Activated CD4-positive, CD25-positive, alpha-beta regulatory T cell treated with anti-CD3 and anti-CD28 coated beads, Interleukin-2, amount 50 U/mL, for 72 hours (primary cell): Measurements from ENCODE around the gene DSC2.
"Not testable (repeated sequence)": the region's sequence is repeated elsewhere in the genome, so short reads cannot be mapped to it uniquely, and the experiment has no call there.

Experiments
- DNase-seq: peaks from one replicate; pipeline ENCODE4 v3.0.0; 2021

The DSC2 gene

DNA sequence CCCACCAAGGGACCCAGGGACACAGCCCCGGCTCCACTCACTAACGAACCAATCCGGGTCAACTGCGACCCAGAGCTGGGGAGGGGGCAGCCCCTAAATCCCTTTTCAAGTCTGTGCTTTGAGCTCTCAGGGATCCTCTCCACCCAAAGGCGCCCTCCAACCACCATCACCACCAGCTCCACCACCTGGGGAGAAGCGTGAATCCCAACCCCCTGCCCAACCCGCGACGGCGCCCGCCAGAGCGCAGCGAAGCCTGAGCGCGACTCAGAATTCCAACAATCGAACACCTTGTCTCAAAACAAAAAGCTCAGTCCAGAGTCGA is 60.2 kb downstream of the DSC2 start:
- DNase-seq: no peak

DNA sequence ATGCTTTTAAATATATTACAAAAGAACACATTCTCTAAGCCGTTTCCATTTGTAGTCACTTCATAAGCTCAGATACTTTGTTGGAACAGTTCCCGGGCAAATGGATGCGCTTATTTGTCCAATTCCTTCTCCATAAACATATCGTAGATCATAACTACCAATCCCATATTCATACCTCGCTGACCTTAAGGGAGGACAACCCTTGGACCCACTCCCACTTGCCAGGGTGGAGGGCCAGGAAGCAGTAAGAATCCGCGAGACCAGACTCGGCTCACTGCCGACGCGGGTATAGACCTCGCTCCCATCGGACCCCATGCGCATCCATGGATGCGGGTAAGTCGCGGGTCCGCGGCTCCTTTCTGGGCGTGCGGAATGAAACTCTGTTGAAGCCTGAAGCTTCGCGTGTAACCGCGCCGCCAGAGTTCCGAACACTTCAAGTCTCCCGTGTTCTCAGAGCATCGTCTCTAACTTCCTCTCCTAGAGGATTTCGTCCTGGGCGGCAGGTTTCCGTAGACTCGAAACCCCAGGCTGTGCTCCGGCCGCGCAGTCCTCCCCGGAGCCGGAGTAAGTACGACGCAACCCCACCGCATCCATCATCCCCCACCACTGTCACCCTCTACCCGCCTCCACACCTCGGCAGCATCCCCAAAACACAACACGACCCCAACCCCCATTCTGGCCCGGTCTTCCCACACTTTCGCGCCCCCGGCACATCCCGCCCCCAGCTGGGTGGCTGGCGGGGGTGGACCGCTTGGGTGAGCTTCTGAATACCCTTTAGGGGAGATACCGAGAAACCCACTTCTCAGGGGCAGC is 60.7 kb downstream of the DSC2 start:
- DNase-seq: no peak

DNA sequence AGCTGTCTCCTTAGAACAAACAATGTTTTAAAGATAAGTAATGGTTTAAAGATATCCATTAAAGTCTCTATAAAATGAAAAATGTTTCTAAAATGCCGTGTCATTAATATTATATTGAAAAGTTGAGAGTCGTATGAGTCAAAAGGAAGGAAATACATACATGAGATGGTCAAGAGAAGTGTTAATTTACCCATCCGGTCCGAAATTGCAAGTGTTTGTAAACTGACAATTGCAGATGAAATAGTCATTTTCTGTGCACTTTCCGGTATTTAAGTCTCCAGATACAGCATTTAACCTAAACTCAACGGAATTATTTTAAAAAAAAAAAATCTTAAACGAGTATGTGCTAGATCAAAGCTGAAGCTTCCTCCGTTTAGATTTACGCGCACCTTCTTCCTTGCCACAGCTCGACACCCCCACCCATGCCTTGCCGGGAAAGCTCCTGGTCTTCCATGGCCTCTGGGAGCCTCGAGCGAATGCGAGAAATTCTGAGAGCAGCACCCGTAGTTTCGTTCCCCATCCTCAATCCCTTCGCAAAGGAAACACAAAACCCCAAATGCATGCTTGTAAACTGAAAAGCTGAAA is 61.4 kb downstream of the DSC2 start:
- no peak for DNase-seq

DNA sequence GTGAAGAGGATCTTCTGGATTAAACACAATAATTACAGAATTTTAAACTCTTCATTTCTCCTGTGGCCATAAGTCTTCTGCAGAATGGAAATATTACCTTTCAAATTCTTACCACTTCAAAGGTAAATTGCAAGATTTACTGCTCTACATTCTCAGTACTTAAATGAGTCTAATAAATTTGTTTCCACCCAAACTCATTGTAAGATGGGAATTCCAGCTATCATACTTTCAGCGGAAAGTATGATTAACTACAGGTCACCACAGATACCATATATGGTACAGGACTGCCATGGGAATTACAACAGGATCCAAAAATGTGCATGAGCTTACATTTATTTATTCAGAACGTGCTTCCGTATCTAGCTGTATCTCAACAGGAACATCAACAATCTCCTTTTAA is 62.8 kb downstream of the DSC2 start:
- no peak for DNase-seq

DNA sequence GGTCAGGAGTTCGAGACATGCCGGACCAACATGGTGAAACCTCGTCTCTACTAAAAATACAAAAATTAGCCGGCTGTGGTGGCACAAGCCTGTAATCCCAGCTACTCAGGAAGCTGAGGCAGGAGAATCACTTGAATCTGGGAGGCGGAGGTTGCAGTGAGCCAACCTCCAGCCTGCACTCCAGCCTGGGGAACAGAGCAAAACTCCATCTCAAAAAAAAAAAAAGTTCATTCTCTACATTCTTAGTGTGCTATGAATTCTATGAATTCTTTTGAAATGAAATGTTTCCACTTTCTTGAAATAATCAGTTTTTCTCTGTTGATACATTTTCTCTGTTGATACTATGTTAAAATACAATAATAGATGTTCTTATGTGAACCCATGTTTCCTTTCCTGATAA is 64.5 kb downstream of the DSC2 start:
- DNase-seq: not testable (repeated sequence)

DNA sequence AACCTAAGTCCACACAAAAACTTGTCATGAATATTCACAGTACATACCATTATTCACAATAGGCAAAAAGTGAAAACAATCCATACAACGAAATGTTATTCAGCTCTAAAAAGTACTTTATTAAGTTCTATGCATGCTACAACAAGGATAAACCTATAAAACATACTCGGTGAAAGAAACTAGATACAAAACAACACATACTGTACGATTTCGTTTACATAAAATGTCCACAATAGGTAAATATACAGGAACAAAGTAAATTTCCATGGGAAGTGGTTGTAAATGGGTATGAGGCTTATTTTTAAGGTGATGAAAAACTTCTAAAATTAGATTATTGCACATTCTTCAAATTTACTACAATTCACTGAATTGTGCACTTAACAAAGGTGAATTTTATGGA is 67.7 kb downstream of the DSC2 start:
- DNase-seq: no peak

DNA sequence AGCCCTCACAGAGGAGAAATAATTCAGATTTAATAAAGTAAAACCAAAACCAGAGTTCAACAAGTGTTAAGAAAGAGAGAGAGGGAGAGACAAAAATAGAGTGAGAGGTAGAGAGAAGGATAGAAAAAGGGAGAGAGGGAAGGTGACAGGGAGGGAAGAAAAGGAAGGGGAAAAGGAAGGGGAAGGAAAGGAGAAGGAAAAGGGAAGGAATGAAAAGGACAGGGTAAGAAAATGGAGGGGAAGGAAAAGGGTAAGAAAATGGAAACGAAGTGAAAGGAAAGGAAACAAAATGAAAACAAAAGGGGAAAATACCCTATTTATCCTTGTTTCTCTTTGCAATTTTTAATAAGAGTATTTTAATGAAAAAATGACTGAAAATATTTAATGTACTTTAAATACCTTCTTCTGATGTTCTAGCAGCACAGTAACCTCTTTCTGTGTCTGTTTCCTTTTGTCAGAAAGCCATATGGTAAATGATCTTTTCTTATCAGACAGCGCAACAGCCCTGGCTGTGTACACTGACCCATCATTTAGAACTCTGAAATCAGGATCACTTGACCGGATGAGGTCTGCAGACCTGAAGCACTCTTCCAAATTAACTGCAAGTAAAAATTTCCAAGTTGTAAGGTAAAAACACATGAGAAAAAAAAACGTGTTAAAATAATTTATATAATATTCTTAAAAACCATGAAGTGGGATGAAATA is 71.5 kb downstream of the DSC2 start:
- no peak for DNase-seq

DNA sequence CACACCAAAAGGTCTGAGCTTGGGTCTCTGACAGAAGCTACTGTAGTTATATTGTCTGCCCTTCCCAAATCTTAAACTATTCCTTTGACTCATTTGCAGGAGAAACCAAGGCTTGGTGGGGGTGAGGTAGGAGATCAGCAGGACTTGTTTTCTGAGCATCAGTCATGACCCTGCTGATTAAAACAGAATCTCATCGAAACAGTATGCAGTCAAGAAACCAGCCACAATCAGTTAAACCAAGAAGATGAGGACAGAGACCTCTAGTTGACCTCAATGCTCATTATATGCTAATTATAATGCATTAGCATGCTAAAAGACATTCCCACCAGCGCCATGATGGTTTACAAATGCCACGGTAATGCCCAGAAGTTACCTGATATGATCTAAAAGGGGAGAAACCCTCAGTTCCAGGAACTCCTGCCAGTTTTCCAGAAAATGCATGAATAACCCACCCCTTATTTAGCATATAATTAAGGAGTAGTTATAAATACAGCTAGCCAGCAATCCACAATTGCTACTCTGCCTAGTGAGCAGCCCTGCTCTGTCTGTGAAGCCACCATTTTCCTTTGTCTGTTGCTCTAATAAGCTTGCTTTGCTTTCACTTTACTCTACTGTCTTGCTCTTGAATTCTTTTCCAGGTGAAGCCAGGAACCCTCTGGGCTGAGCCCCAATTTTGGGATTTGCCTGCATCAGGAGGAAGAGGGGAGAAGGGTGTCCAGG is 86.3 kb downstream of the DSC2 start:
- no peak for DNase-seq

DNA sequence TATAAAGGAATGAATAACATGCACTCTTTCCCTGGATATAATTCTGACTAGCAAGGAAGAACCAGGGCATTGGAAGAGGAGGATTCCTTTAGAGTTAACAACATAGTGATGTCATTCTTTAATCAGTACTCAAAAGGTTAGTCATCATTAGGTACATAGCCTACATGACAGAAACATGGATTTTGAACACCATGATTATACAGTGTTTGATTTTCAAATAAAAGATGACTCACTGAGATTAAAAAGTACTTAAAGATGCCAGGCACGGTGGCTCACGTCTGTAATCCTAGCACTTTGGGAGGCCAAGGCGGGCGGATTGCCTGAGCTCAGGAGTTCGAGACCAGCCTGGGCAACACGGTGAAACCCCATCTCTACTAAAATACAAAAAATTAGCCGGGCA is 90.8 kb downstream of the DSC2 start:
- not testable (repeated sequence) for DNase-seq

DNA sequence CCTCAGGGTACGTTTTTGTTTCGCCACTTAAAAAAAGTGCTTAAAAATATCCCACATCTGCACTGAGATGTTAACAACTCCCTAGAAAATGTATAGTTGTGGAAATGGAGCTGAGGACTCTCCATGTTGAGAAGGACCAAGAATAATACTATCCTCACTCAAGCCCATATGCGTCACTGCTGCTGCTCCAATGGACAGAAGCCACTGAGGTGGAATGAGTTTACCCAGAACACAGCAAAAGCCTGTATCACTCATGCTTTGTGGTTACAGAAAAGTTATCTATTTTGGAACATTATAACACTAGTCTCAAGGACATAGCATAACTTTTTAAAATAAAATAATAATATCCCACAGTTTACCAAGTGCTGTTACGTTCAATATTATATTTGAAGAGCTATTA is 91.6 kb downstream of the DSC2 start:
- no peak for DNase-seq
